NCI-H524 (cell line): Measurements from ENCODE around the gene HLA-B.

ENCODE experiments used
- DNase-seq, 2 experiments: peaks; one replicate each; lab custom pipeline; 2025; lab: John Stamatoyannopoulos, UW

The HLA-B gene

DNA sequence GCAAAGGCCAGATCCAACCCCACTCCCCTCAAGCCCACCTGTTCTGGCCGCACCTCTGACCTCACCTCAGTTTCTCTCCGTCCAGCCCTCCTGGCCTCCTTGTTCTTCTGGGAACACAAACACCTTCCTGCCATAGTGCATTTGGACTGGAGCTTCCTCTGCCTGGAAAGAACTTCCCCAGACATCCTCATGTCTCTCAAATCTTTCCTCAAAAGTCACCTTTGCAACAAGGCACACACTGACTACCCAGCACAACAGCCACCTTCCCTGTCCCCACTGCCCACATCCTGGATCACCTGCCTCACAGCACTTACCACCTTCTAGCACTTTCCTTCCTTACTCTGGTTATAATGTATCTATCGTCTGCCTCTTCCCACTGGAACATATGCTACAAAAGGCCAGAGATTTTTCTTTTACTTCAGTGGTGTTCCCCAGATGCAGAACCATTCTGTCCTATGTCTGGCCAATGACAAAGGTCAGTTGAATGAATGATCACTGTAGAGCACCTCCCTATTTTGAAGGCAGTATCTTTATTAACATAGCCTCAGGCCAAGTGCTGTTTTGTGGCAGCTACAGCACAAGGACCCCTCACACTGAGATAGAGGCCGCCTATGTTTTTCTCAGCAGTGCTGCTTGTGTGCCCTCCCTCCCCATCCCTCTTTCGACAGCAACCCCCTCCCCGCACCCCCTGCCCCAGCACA is 4.1 kb downstream of the HLA-B start:
- no peak for DNase-seq

DNA sequence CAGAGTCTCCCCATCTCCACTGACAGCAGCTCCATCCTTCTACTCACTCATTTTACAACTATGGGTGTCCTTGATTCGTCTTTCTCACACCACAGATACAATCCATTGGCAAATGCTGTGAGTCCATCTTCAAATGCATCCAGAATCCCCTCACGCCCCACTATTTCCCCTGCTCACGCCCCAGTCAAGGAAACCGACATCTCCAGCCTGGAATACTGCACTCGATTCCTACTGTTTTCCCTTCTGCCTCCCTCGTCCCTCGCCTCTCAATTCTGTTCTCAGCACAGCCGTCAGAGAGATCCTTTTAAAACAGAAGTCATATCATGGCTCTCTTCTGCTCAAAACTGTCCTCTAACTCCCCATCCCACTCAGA is 4.7 kb downstream of the HLA-B start:
- DNase-seq, result no peak

DNA sequence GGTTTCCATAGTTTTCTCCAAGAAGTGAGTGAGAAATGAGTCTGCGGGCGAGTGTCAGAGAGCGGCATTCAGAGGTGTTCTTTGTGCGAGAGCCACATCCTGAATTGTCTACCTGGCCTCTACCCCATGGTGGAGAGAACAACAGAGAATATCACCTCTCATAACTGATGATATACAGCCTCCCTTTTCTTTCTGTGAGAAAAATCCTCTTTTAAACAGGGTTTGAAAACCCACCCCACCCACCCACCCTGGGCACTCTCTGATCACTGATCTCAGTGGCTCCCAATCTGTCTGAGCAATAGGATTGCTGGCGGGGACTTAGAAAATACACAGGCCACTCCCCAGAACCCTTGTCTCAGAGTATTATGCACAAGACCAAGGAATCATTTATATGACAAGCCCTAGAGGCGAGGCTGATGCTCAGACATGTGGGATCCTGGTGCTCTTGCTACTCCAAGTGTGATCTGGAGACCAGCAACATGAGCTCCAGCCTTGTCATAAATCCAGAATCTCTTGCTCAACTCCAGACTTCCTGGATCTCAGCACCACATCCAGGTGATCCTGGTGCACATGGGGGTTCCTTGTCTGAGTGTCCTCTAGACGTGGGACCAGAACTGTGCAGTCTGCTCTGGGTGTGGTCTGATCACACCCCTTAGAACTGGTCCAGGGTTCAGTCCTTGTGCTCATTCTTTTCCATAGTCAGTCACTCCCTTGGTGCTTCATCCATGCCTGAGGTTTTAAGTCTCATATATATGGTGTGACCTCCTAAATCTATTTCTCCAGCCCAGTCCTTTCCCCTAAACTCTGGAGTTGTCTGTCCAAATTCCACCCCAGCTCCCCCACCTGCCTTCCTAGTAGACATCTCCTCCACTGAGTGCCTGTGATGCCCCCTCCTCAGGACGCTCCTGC is 5.3 kb downstream of the HLA-B start:
- DNase-seq, result no peak

DNA sequence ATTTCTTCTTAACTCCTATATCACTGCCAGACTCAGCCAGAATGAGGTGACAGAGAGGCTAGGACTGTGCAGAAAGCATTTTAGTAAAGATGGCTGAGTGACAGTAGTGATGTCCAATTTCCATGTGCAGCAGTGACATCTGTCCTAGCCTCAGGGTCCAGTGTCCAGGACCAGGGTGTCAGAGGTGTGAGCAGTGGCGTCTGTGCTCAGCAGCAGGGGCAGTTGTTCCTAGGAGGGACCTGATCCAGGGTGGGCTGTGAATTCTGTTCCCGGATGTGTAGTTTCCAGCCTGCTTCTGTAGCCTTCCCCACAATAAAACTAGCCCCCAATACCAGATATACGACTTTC is 6.0 kb downstream of the HLA-B start:
- DNase-seq, result no peak

DNA sequence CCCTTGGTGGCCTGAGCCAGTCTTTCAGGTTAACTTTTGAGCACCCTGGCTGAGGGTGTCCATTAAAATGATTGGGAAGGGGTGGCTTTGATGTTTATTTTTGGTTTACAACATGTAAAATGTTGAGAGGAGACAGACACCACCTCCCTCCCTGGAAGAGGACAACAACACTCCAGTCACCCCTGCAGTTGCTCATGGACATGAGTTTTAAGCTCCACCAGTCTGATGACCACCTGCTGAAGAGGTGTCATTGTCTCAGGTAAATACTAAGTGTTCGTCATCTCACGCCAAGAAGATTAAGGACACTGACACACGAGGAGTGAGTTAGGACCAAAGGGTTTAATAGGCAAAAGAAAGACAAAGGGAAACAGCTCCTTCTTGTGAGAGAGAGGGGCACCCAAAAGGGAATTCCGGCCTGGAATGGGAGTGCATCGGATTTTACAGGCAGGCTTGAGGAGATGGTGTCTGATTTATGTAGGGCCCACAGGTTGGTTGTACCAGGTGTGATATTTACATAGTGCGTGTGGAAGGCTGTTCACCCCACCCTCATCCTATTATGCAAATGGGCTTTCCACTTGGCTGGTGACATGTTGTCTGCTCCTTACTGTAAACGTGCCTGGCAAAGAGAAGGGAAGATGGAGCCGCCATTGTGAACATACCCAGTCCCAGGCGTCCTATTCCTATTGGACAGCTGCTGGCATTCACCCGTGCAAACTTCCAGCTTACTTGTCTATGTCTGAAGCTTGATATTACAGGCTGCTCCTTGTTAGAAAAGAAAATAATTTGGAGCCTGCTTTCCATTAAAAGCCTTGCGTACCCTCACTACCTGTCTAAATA is 6.6 kb downstream of the HLA-B start:
- no peak for DNase-seq

DNA sequence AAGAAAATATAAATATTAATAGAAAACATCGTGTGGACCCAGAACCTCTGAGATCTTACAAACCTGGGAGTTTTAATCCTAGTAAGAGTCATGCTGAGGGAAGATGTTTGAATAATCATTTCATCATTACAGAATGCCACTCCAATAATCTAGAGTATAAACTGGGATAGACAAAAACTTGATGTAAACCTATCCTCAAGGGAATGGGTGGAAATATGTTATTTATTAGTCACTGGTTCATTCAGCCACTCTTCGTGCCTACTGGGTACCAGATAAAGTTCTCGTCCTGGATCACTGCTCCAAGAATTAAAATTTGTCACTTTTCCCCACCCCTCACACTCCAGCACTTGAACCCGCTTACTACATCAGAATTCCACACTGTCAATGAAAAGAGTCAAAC is 7.7 kb downstream of the HLA-B start:
- no peak for DNase-seq

DNA sequence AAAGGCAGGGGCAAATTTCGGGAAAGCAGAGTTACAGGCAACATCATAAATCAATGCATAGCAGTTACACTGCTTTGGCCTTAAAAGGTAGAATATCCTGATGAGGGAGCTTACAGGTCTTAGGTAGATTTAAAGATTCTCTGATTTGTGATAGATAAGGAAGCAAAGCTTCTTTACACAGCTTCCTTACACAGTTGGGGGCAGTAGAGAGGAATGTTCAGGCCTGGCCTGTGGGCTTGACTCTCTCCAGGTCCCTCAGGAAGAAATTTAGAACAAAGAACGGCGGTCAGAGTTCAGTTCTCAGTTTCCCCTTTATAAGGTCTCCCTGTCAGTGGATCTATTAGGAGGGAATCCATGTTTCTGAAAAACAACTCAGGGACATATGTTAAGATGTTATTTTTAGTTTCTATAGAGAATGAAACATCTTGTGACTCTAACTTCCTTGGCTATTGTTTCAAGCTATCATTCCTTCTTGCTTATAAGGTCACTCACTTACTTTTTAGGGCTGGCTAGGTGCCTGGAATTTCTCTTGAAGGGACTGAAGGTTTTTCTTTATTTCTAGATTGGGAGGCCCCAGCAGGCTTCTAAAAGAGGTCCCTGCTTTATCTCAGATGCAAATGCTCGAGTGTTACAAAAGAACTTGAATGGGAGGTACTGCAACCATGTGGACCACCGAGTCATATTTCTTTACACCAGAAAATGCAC is 11.8 kb downstream of the HLA-B start:
- DNase-seq, result no peak

DNA sequence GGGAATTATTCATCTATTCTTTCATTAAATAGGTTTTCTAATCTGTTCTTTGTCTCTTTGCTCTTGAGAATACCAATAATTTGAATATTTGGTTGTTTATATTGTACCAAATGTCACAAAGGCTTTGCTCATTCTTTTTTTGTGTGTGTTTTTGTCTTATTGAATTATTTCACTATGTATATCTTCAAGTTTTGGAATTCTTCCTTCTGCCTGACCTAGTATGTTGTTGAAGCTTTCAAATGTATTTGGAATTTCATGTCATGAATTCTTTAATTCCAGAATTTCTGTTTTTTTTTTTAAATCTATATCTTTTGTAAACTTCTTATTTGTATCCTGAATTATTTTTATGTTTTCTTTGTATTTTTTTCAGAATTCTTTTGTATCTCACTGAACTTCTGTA is 16.8 kb downstream of the HLA-B start:
- no peak for DNase-seq

DNA sequence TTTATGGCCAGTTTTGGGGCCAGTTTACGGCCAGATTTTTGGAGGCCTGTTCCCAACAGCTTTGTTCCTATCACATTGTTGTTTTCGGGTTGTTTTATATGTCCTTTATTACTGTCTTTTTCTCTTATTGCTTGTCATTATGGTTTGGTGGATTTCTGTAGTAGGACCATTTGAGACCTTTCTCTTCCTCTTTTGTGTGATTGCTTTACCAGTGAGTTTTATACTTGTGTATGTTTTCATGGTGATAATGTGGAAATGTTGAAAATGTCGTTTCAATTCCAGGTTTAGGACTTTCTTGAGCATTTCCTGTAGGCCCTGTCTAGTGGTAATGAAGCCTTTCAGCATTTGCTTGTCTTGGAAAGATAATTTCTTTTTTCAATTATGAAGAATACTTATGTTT is 17.8 kb downstream of the HLA-B start:
- no peak for DNase-seq

DNA sequence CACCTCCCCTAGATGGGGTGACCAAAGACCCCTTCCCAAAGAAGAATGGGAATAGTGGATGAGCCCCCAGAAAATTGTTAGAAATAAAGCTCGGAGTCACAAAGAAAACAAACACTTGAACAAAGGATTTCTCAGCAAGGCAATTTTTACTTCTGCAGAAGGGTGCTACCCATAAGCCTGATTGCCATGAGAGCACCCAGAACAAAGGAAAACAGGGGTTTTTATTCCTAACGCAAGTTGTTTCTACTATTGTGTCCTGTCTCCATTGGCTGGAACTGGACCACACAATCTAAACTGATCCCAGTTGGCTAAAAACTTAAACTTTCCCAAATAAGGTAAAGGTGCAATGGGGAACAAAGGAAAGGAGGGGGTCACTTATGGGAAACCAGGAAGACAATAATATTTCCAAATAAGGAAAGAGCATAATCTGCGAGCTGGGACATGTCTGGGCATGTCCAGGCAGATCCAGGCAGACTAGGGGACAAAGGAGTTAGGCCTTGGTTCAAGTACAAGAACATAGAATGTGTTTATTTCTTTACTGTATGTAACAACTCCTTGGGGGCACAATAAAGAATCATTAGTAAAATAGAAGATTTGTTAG is 20.0 kb downstream of the HLA-B start:
- DNase-seq, result no peak

DNA sequence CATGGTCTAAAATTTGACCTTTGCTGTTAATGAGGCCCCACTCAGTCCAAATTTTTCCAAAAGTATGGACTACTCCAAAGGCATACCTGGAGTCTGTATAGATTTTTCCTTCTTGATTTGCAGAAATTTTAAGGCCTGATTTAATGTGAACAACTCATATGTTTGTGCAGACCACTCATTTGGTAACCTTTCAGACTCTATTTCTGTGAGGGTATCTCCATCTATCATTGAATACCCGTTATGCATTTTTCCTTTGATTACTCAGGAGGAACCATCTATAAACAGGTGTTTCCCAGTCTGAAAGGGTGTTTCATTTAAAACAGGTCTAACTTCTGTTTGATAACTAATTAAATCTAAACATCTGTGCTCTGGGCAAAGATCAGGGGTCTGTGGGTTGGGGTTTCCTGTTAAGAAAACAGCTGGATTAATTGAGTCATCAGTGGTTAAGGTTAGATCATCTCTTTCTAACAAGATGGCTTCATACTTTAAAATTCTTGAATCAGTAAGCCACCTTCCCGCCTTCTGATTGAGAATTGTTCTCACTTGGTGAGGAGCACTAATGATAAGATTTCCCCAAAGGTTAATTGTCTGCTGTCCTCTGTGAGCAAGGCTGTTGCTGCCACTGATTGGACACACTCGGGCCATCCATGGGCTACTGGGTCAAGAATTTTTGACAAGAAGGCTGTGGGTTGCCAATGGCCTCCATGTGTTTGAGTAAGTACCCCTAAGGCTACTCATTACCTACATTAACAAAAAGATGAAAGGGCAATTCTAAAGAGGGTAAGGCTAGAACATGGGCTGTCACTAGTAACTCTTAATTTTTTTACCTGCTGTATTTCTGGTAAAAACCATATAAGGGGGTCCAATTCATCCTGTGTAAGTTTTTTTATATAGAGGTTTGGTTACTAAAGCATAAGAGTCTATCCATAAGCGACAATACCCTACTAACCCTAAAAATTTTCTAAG is 24.1 kb downstream of the HLA-B start:
- DNase-seq, result no peak

DNA sequence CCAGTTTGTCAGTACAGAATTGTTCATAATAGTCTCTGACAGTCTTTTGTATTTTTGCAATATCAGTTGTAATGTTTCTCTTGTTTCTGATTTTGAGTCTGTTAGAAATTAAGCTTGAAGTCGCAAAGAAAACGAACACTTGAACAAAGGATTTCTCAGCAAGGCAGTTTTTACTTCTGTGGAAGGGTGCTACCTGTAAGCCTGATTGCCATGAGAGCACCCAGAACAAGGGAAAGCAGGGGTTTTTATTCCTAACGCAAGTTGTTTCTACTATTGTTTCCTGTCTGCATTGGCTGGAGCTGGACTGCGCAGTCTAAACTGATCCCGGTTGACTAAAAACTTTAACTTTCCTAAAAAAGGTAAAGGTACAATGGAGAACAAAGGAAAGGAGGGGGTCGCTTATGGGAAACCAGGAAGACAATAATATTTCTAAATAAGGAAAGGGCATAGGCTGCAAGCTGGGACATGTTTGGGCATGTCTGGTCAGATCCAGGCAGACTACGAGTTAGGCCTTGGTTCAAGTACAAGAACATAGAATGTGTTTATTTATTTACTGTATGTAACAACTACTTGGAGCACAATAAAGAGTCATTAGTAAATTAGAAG is 28.5 kb downstream of the HLA-B start:
- DNase-seq, result no peak

DNA sequence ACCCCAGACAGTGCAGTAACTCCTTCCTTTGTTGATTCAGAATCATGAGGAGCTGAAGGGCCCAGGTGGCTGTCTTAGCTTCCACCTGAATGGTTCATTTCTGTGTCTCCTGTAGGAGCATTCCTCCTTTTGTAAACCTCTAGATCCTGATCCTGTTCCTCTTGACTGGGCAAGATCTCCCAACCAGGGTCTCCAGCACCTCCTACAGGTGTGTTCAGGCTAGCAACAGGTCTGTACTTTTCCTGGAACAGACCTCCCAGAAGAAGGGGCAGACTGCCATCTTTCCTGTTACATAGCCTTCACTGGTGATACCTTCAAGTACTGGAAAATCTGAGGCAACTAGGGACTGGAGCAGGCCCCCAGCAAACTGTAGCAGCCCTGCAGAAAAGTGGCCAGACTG is 35.2 kb downstream of the HLA-B start:
- DNase-seq, result no peak

DNA sequence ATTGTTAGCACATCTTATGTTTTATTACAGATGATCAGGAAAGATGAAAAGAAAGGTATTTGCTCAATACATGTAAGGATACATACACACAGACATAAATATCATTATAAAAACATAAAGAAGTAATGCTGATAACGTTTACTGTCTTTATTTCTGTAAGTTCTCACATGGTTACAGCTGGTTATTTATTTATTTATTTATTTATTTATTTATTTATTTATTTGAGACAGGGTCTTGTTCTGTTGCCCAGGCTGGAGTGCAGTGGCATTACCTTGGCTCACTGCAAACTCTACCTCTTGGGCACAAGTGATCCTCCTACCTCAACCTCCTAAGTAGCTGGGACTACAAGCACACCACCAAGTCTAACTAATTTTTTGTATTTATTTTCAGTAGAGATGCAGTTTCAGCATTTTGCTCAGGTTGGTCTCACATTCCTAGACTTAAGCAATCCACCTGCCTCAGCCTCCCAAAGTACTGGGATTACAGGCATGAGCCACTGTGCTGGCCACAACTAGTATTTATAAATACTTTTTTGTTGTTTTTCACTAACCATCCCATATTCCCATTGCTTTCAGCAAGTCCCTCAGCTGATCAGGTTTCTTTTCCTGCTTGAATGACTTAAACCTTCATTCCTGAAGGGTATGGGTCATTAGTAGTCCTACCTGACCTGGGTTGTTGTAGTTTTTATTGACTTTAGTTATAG is 35.8 kb downstream of the HLA-B start:
- no peak for DNase-seq

DNA sequence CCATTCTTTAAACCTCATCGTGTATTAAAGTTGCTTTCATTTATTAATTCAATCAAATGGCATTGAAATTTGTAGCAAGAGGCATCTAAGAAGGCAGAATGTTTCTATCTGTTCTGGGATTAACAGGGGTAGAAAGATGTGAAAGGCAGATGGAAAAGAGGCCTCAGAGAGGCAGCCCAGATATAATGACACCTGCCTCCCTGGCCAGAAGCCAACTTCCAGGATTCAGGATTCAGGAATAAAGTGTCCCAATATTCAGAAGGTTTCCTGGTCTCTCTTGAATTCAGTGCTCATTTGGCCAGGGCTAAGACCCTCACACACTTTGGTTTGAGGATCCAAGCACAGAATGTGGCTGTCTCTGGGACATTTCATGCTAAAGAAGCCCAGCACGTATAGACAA is 39.9 kb downstream of the HLA-B start:
- DNase-seq, result no peak

DNA sequence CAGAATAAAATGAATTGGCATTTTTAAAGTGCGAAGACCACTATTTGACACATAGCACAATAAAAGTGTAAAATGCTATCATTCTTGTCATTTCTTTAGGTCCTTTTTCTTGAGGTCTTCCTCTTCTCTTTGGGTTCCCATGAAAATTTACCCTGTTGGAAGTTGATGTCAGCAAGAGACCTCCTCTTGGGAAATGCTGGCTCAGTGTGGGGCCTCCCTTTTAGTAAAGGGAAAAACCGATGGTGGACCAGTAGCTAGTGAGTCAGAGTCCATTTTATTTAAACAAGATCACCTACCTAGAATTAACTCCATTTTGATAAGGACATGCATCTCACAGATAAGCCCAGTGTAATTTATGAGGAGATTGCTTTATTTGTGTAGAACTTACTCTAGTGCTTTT is 47.3 kb downstream of the HLA-B start:
- DNase-seq, result no peak

DNA sequence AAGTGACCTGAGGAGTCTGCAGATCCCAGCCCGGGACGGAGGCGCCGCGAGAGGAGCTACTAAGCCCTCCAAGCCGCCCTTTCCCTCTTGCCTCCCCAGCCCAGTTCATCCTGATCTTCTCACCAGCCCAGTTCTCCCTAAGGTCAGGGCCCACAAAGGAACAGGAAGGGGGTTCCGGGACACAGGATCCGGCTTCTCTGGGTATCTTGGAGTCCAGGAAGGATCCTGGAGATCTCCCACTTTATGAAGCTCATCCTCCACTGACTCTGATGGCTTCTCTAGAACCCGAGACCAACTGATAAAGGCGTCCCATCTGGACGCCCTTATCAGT is 48.2 kb downstream of the HLA-B start:
- no peak for DNase-seq

DNA sequence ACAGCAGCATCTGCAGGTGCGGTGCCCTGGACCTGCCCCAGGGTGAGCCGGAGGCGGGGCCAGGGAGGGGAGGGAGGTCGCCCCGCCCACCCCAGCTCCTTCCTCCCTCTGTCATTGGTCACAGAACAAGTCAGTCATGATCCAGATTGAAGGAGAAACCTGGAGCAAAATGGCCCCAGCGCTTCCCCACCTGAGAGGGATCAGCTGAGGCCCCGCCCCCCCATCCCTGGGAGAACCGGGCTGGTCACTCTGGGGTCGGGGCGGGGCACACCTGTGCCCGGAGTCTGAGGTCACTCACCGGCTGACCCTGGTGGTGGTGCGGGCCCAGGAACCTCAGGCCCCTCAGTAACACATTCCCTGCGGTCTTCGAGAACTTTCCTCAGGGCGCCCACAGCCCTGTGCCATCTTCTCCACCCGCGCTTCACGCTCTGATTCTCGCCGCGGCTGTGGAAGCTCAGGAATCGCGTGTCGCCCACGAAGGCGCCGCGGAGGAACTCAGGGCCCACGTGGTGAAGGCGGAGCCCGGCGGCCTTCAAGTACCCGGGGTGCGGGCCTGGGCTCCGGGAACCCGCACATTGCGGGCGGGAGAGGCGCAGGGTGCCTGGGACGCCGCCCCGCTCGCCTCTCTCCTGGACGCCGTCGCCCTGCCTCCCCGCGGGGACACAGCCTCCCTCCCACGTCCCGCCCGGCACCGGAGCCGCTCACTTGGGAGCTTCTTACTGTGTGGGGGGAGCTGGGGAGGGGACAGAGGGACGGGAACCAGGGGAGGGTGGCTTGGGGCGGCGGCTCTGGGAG is 48.7 kb downstream of the HLA-B start:
- no peak for DNase-seq

DNA sequence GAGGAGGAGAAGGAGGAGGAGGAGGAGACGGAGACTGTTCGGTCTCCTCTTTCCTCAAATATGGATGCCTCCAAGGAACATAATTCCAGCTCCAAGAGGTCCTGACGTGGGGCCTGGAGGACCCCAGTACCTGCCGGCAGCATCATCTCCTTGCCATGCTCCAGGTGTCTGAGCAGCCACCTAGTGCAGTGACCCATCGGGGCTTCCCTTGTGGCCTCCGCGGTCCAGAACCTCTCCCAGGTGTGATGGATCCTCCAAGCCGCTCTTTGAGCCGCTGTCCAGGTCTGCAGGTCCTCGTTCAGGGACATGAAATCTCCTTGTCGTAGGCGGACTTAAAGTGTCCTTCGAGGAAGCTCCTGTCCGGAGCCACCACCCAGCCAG is 49.3 kb downstream of the HLA-B start:
- no peak for DNase-seq
